Liver (tissue), 3 donors: ENCODE measurements around the gene KIAA0753.

Experiments
- EGR1 ChIP-seq, 2 donors: IDR thresholded peaks; 2 replicates each; pipeline ENCODE4 v1.6.1; 2016 to 2018; ENCODE audit warnings: antibody characterized with exemption in 2 of 2, low read depth in 2 of 2
- GABPA ChIP-seq, 2 donors: IDR thresholded peaks in 1 of 2; conservative IDR thresholded peaks in 1 of 2; 2 replicates each; pipeline ENCODE4 v1.6.1; 2016; ENCODE audit warnings: antibody characterized with exemption in 2 of 2, mild to moderate bottlenecking in 1 of 2, moderate library complexity in 1 of 2
- MAX ChIP-seq: IDR thresholded peaks from 2 replicates; pipeline ENCODE4 v1.6.1; 2016; ENCODE audit warnings: antibody characterized with exemption
- RAD21 ChIP-seq, 2 donors: IDR thresholded peaks; 2 replicates each; pipeline ENCODE4 v1.6.1; 2016; ENCODE audit warnings: antibody characterized with exemption in 2 of 2, mild to moderate bottlenecking in 2 of 2
- REST ChIP-seq: IDR thresholded peaks from 2 replicates; pipeline ENCODE4 v1.6.1; 2016; ENCODE audit warnings: antibody characterized with exemption, mild to moderate bottlenecking
- SP1 ChIP-seq: IDR thresholded peaks from 2 replicates; pipeline ENCODE4 v1.6.1; 2018; ENCODE audit warnings: antibody characterized with exemption, mild to moderate bottlenecking
- YY1 ChIP-seq: IDR thresholded peaks from 2 replicates; pipeline ENCODE4 v1.6.1; 2016; ENCODE audit warnings: antibody characterized with exemption, mild to moderate bottlenecking
- ZBTB33 ChIP-seq: IDR thresholded peaks from 2 replicates; pipeline ENCODE4 v1.6.1; 2016; ENCODE audit warnings: antibody characterized with exemption
- TF ChIP-seq, protein P1 (sequence below): fragments of 150-350 bp; IDR thresholded peaks from 2 replicates; pipeline ENCODE4 v1.5.1; 2017; ENCODE audit warnings: improper control_type of control experiment, low read depth, low read length; ENCODE audit not compliant: missing input control
- TF ChIP-seq, protein P2 (sequence below): IDR thresholded peaks from 2 replicates; pipeline ENCODE4 v1.6.1; 2016; ENCODE audit warnings: antibody characterized with exemption
- donor health status: healthy.
- donor health status: healthy.

- TF ChIP-seq, protein P1, sequence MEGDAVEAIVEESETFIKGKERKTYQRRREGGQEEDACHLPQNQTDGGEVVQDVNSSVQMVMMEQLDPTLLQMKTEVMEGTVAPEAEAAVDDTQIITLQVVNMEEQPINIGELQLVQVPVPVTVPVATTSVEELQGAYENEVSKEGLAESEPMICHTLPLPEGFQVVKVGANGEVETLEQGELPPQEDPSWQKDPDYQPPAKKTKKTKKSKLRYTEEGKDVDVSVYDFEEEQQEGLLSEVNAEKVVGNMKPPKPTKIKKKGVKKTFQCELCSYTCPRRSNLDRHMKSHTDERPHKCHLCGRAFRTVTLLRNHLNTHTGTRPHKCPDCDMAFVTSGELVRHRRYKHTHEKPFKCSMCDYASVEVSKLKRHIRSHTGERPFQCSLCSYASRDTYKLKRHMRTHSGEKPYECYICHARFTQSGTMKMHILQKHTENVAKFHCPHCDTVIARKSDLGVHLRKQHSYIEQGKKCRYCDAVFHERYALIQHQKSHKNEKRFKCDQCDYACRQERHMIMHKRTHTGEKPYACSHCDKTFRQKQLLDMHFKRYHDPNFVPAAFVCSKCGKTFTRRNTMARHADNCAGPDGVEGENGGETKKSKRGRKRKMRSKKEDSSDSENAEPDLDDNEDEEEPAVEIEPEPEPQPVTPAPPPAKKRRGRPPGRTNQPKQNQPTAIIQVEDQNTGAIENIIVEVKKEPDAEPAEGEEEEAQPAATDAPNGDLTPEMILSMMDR, result no peak
- no peak for TF ChIP-seq EGR1 (IDR thresholded peaks at IDR 0.05; ENCODE audit: low read depth in 2 of 2)
- no peak for TF ChIP-seq REST
- no peak for TF ChIP-seq MAX
- TF ChIP-seq GABPA (IDR thresholded peaks at IDR 0.05 in 1 of 2, conservative IDR thresholded peaks at IDR 0.05 in 1 of 2), result no peak
- no peak for TF ChIP-seq YY1
- TF ChIP-seq, protein P2, sequence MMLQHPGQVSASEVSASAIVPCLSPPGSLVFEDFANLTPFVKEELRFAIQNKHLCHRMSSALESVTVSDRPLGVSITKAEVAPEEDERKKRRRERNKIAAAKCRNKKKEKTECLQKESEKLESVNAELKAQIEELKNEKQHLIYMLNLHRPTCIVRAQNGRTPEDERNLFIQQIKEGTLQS, result no peak
- TF ChIP-seq SP1, result no peak
- TF ChIP-seq RAD21 (IDR thresholded peaks at IDR 0.05), result no peak
- no peak for TF ChIP-seq ZBTB33
These were observed 48.4 kb upstream of the KIAA0753 start for GRCh38 chr17:6688944-6689343.
